Muscle layer of colon (tissue), 2 donors: ENCODE results near the gene POU2AF2.
"Not testable (repeated sequence)": the region's sequence is repeated elsewhere in the genome, so short reads cannot be mapped to it uniquely, and the experiment has no call there.

ENCODE experiments used
- H3K27ac ChIP-seq: one replicate; pipeline ENCODE4 v1.7.0; 2013; ENCODE audit warnings: low read depth, mild to moderate bottlenecking, low read length, moderate library complexity
- H3K27me3 ChIP-seq, 2 donors: one replicate each; pipeline ENCODE4 v1.7.0; 2013; ENCODE audit warnings: low read length in 2 of 2, mild to moderate bottlenecking in 2 of 2; ENCODE audit not compliant: insufficient read depth in 2 of 2, control insufficient read depth in 1 of 2
- H3K36me3 ChIP-seq: one replicate; pipeline ENCODE4 v1.7.0; 2013; ENCODE audit warnings: mild to moderate bottlenecking, low read length; ENCODE audit not compliant: insufficient read depth
- H3K4me1 ChIP-seq: one replicate; pipeline ENCODE4 v1.7.0; 2013; ENCODE audit warnings: mild to moderate bottlenecking, low read length; ENCODE audit not compliant: insufficient read depth
- H3K4me3 ChIP-seq, 2 donors: one replicate each; pipeline ENCODE4 v1.7.0; 2013; ENCODE audit warnings: low read length in 2 of 2, low read depth in 1 of 2, mild to moderate bottlenecking in 1 of 2, moderate library complexity in 1 of 2
- H3K9ac ChIP-seq: one replicate; pipeline ENCODE4 v1.7.0; 2013; ENCODE audit warnings: low read length
- H3K9me3 ChIP-seq: one replicate; pipeline ENCODE4 v1.7.0; 2013; ENCODE audit warnings: mild to moderate bottlenecking, low read length
- donor health status: abdominal sarcoma.
- donor health status: Adenocarcinoma of cecum.

The POU2AF2 gene

GRCh38 chr11:111259896-111260295 is 14.4 kb downstream of the POU2AF2 start:
- Histone ChIP-seq H3K9ac (no peak overlapping the region), H3K27ac (no peak overlapping the region), H3K4me3 (no peak overlapping the region), H3K36me3 (no peaks in the 10 kb centered on the region), H3K27me3 (no peaks in the 10 kb centered on the region), H3K9me3 (no peaks in the 10 kb centered on the region), H3K4me1 (no peaks in the 10 kb centered on the region)

GRCh38 chr11:111260811-111261210 is 15.3 kb downstream of the POU2AF2 start:
- Histone ChIP-seq H3K4me3 (no peak overlapping the region), H3K27ac (no peak overlapping the region), H3K27me3 (no peaks in the 10 kb centered on the region)

GRCh38 chr11:111264646-111265045 is 19.1 kb downstream of the POU2AF2 start:
- H3K4me3 ChIP-seq = no peak overlapping the region
- H3K27me3 ChIP-seq = no peaks in the 10 kb centered on the region
- H3K36me3 ChIP-seq = no peaks in the 10 kb centered on the region
- H3K27ac ChIP-seq = no peak overlapping the region
- no peaks in the 10 kb centered on the region for H3K4me1 ChIP-seq
- no peaks in the 10 kb centered on the region for H3K9me3 ChIP-seq
- H3K9ac ChIP-seq = no peak overlapping the region

More at GRCh38 chr11:111260811-111261210, 15.3 kb downstream of the POU2AF2 start:
- Histone ChIP-seq H3K4me1 (no peaks in the 10 kb centered on the region), H3K9ac (no peak overlapping the region), H3K9me3 (no peaks in the 10 kb centered on the region), H3K36me3 (no peaks in the 10 kb centered on the region)

GRCh38 chr11:111265421-111265820 is 19.9 kb downstream of the POU2AF2 start:
- Histone ChIP-seq H3K36me3 (no peaks in the 10 kb centered on the region), H3K4me1 (no peaks in the 10 kb centered on the region)

GRCh38 chr11:111268303-111268702 is 22.8 kb downstream of the POU2AF2 start:
- H3K4me3 ChIP-seq, H3K9ac ChIP-seq, H3K36me3 ChIP-seq, H3K27me3 ChIP-seq, H3K27ac ChIP-seq, H3K4me1 ChIP-seq, H3K9me3 ChIP-seq: not testable (repeated sequence)

More at GRCh38 chr11:111265421-111265820, 19.9 kb downstream of the POU2AF2 start:
- no peaks in the 10 kb centered on the region for H3K9me3 ChIP-seq
- H3K4me3 ChIP-seq = no peak overlapping the region
- no peaks in the 10 kb centered on the region for H3K27me3 ChIP-seq
- no peak overlapping the region for H3K9ac ChIP-seq
- H3K27ac ChIP-seq = no peak overlapping the region

GRCh38 chr11:111269146-111269868 is 23.8 kb downstream of the POU2AF2 start:
- no peaks in the 10 kb centered on the region for H3K36me3 ChIP-seq
- H3K9ac ChIP-seq = no peak overlapping the region
- H3K4me1 ChIP-seq = no peaks in the 10 kb centered on the region
- H3K27ac ChIP-seq = no peak overlapping the region
- H3K27me3 ChIP-seq = no peaks in the 10 kb centered on the region
- H3K4me3 ChIP-seq = no peak overlapping the region
- no peaks in the 10 kb centered on the region for H3K9me3 ChIP-seq

GRCh38 chr11:111272420-111272819 is 26.9 kb downstream of the POU2AF2 start:
- Histone ChIP-seq H3K27ac (no peak overlapping the region), H3K9ac (no peak overlapping the region), H3K4me3 (no peak overlapping the region)

GRCh38 chr11:111282562-111283075 is 37.1 kb downstream of the POU2AF2 start:
- H3K27ac ChIP-seq = no peak overlapping the region
- H3K36me3 ChIP-seq = no peaks in the 10 kb centered on the region
- no peaks in the 10 kb centered on the region for H3K27me3 ChIP-seq
- no peak overlapping the region for H3K4me3 ChIP-seq
- H3K4me1 ChIP-seq = peaks cover 27% of the 10 kb centered on the region
- no peak overlapping the region for H3K9ac ChIP-seq
- no peaks in the 10 kb centered on the region for H3K9me3 ChIP-seq

More at GRCh38 chr11:111272420-111272819, 26.9 kb downstream of the POU2AF2 start:
- H3K4me1 ChIP-seq = no peaks in the 10 kb centered on the region
- no peaks in the 10 kb centered on the region for H3K36me3 ChIP-seq
- H3K9me3 ChIP-seq = no peaks in the 10 kb centered on the region
- no peaks in the 10 kb centered on the region for H3K27me3 ChIP-seq

- H3K9me3 ChIP-seq = no peaks in the 10 kb centered on the region
- no peak overlapping the region for H3K4me3 ChIP-seq
- H3K27ac ChIP-seq = no peak overlapping the region
- H3K36me3 ChIP-seq = no peaks in the 10 kb centered on the region
- no peak overlapping the region for H3K9ac ChIP-seq
- H3K27me3 ChIP-seq = no peaks in the 10 kb centered on the region
- peaks cover 27% of the 10 kb centered on the region for H3K4me1 ChIP-seq
These were observed 38.5 kb downstream of the POU2AF2 start for GRCh38 chr11:111283945-111284481.

GRCh38 chr11:111285189-111286091 is 39.9 kb downstream of the POU2AF2 start:
- Histone ChIP-seq H3K9ac (no peak overlapping the region), H3K27me3 (no peaks in the 10 kb centered on the region), H3K4me3 (no peak overlapping the region), H3K36me3 (no peaks in the 10 kb centered on the region), H3K4me1 (peaks cover 27% of the 10 kb centered on the region), H3K27ac (no peak overlapping the region), H3K9me3 (no peaks in the 10 kb centered on the region)

- Histone ChIP-seq H3K4me1 (no peaks in the 10 kb centered on the region), H3K9me3 (no peaks in the 10 kb centered on the region), H3K4me3 (no peak overlapping the region), H3K27ac (no peak overlapping the region), H3K36me3 (no peaks in the 10 kb centered on the region), H3K9ac (no peak overlapping the region), H3K27me3 (no peaks in the 10 kb centered on the region)
These were observed 46.2 kb downstream of the POU2AF2 start for GRCh38 chr11:111291764-111292163.
